IMR-90 (cell line): ENCODE data around the gene ABCA5. TPM values are rescaled to one million over a fixed set of nuclear protein-coding genes. Genes with fewer than 3 reads are reported as not detected.

ENCODE experiments used
- ATAC-seq: fragments of 200-7000 bp; cut with Tn5 transposase; 2 replicates; pipeline ENCODE4 v1.9.1; 2020; ENCODE audit warnings: low read depth, mild to moderate bottlenecking, moderate library complexity
- BruUV-seq: library from RNA; stranded (reverse); fragments of 400-500 nt; replicated peaks from 2 replicates; lab custom pipeline; 2021; lab: Mats Ljungman, UMichigan
- CTCF ChIA-PET: fragments of 300-600 bp; formaldehyde crosslinking; extraction: SDS; loops from one replicate; lab custom pipeline; 2021; ENCODE audit warnings: antibody characterized with exemption; lab: Yijun Ruan, JAX
- POLR2A ChIA-PET: fragments of 300-600 bp; sonication (Branson Sonifier 250); formaldehyde crosslinking; loops from one replicate; lab custom pipeline; 2022; ENCODE audit warnings: antibody characterized with exemption; ENCODE audit not compliant: unreplicated experiment; lab: Charles Lee
- DNase-seq: peaks from one replicate; pipeline ENCODE4 v3.0.0; 2013
- H2AFZ ChIP-seq: replicated peaks from 2 replicates; pipeline ENCODE3; 2013; ENCODE audit warnings: low read length, mild to moderate bottlenecking; ENCODE audit not compliant: poor library complexity
- H2AK5ac ChIP-seq: 2 replicates; pipeline ENCODE4 v1.6.1; 2013; ENCODE audit warnings: low read depth, low read length, inconsistent platforms
- H2AK9ac ChIP-seq: replicated peaks from 2 replicates; pipeline ENCODE3; 2013; ENCODE audit warnings: mild to moderate bottlenecking, low read depth, low read length, moderate library complexity; ENCODE audit not compliant: poor library complexity
- H2BK120ac ChIP-seq: 2 replicates; pipeline ENCODE4 v1.6.1; 2013; ENCODE audit warnings: low read depth, low read length, inconsistent platforms
- H2BK15ac ChIP-seq: 3 replicates; pipeline ENCODE4 v1.6.1; 2013; ENCODE audit warnings: low read depth, low read length, inconsistent platforms
- H2BK20ac ChIP-seq: 2 replicates; pipeline ENCODE4 v1.6.1; 2013; ENCODE audit warnings: low read depth, mild to moderate bottlenecking, inconsistent platforms, low read length, moderate library complexity
- H2BK5ac ChIP-seq: 2 replicates; pipeline ENCODE4 v1.6.1; 2013; ENCODE audit warnings: mild to moderate bottlenecking, low read depth, low read length, inconsistent platforms; ENCODE audit not compliant: poor library complexity, severe bottlenecking
- H3K14ac ChIP-seq: replicated peaks from 2 replicates; pipeline ENCODE4 v1.6.1; 2013; ENCODE audit warnings: low read depth, low read length, inconsistent platforms
- H3K18ac ChIP-seq: 2 replicates; pipeline ENCODE4 v1.6.1; 2013; ENCODE audit warnings: low read depth, low read length, control low read depth
- H3K23ac ChIP-seq: 2 replicates; pipeline ENCODE4 v1.6.1; 2013; ENCODE audit warnings: low read depth, low read length, inconsistent platforms
- H3K27ac ChIP-seq: 2 replicates; pipeline ENCODE4 v1.5.1; 2013; ENCODE audit warnings: mild to moderate bottlenecking, control low read depth, low read length; ENCODE audit not compliant: insufficient read depth
- H3K27me3 ChIP-seq: 2 replicates; pipeline ENCODE4 v1.6.1; 2013; ENCODE audit warnings: low read length; ENCODE audit not compliant: control insufficient read depth, insufficient read depth
- H3K36me3 ChIP-seq: 2 replicates; pipeline ENCODE4 v1.6.1; 2013; ENCODE audit warnings: low read length, mixed read lengths; ENCODE audit not compliant: control insufficient read depth, insufficient read depth
- H3K4ac ChIP-seq: 2 replicates; pipeline ENCODE4 v1.6.1; 2013; ENCODE audit warnings: low read depth, low read length, inconsistent platforms
- H3K4me1 ChIP-seq: 2 replicates; pipeline ENCODE4 v1.6.1; 2013; ENCODE audit warnings: low read length, mixed read lengths; ENCODE audit not compliant: control insufficient read depth, insufficient read depth
- H3K4me2 ChIP-seq: 2 replicates; pipeline ENCODE4 v1.6.1; 2013; ENCODE audit warnings: low read depth, mild to moderate bottlenecking, control low read depth, low read length, moderate library complexity
- H3K4me3 ChIP-seq: 2 replicates; pipeline ENCODE4 v1.5.1; 2013; ENCODE audit warnings: low read depth, mild to moderate bottlenecking, control low read depth, low read length, moderate library complexity; ENCODE audit not compliant: insufficient read depth
- H3K56ac ChIP-seq: 2 replicates; pipeline ENCODE4 v1.6.1; 2013; ENCODE audit warnings: low read length, inconsistent platforms; ENCODE audit not compliant: insufficient read depth; ENCODE audit errors: extremely low read depth
- H3K79me1 ChIP-seq, 2 experiments: 2 replicates each; pipeline ENCODE4 v1.6.1; 2013; ENCODE audit warnings: low read length in 2 of 2, inconsistent platforms in 1 of 2, low read depth in 1 of 2
- H3K9ac ChIP-seq: 2 replicates; pipeline ENCODE4 v1.6.1; 2013; ENCODE audit warnings: low read depth, low read length, control low read depth
- H3K9me1 ChIP-seq: 2 replicates; pipeline ENCODE4 v1.6.1; 2013; ENCODE audit warnings: low read length, inconsistent platforms; ENCODE audit not compliant: insufficient read depth
- H3K9me3 ChIP-seq: 2 replicates; pipeline ENCODE4 v1.6.1; 2013; ENCODE audit warnings: low read length; ENCODE audit not compliant: control insufficient read depth, insufficient read depth
- H4K20me1 ChIP-seq: 2 replicates; pipeline ENCODE4 v1.6.1; 2013; ENCODE audit warnings: low read length, inconsistent platforms; ENCODE audit not compliant: insufficient read depth
- H4K5ac ChIP-seq: 2 replicates; pipeline ENCODE4 v1.6.1; 2013; ENCODE audit warnings: mild to moderate bottlenecking, low read depth, low read length, control low read depth
- H4K8ac ChIP-seq, 2 experiments: 2 replicates each; pipeline ENCODE4 v1.6.1; 2013; ENCODE audit warnings: low read depth in 2 of 2, low read length in 2 of 2, control low read depth in 1 of 2, inconsistent platforms in 1 of 2
- H4K91ac ChIP-seq: 2 replicates; pipeline ENCODE4 v1.6.1; 2013; ENCODE audit warnings: low read depth, low read length, inconsistent platforms; ENCODE audit not compliant: insufficient read depth
- CHD1 ChIP-seq: IDR thresholded peaks from 2 replicates; pipeline ENCODE4 v1.6.1; 2012; ENCODE audit warnings: low read depth, low read length, improper control_type of control experiment
- FOS ChIP-seq: fragments of 150-350 bp; IDR thresholded peaks from 2 replicates; pipeline ENCODE4 v1.6.1; 2016; ENCODE audit warnings: low read depth, low read length
- MAFK ChIP-seq: IDR thresholded peaks from 2 replicates; pipeline ENCODE4 v1.6.1; 2012; ENCODE audit warnings: low read depth, low read length, improper control_type of control experiment
- RCOR1 ChIP-seq: IDR thresholded peaks from 2 replicates; pipeline ENCODE4 v1.6.1; 2012; ENCODE audit warnings: mild to moderate bottlenecking, low read length, improper control_type of control experiment; ENCODE audit not compliant: insufficient replicate concordance
- USF2 ChIP-seq: fragments of 150-350 bp; IDR thresholded peaks from 2 replicates; pipeline ENCODE4 v1.6.1; 2017; ENCODE audit warnings: mild to moderate bottlenecking, antibody characterized with exemption, low read length, low read depth
- WGBS, 2 experiments: methylation state at CpG; one replicate each; pipeline versions ENCODE4 v1.1.5 to v1.1.7; 2013; ENCODE audit warnings: missing lambda C conversion rate in 2 of 2; ENCODE audit not compliant: insufficient read length in 1 of 2; ENCODE audit errors: extremely low coverage in 2 of 2; 5-methylcytosine and 5-hydroxymethylcytosine counted together
- dilution Hi-C: fragments of 300-500 bp; cut with HindIII; formaldehyde crosslinking; loops from one replicate; pipeline ENCODE4 v1.14.3; 2018; ENCODE audit warnings: low sequenced_read_pairs; ENCODE audit not compliant: unreplicated experiment
- in situ Hi-C: fragments of 300-500 bp; cut with MboI; formaldehyde crosslinking; loops from 3 replicates; pipeline ENCODE4 v1.14.3; 2019; ENCODE audit warnings: low sequenced_read_pairs, inconsistent platforms, mixed read lengths
- intact Hi-C: fragments of 100-400 bp; cut with micrococcal nuclease; formaldehyde crosslinking; loops from 2 replicates; pipeline ENCODE4 v1.10.0; 2022
- polyA plus RNA-seq, 3 experiments: library from polyadenylated mRNA; depleted of rRNA; stranded (reverse); fragments of >200 nt; gene quantifications; 2 replicates each; pipeline ENCODE4 v1.2.3, GENCODE V29; 2012; ENCODE audit warnings: low replicate concordance in 1 of 3
- total RNA-seq: library from RNA; depleted of rRNA; stranded (reverse); fragments of >200 nt; gene quantifications from 2 replicates; pipeline ENCODE4 v1.2.3, GENCODE V29; 2012

Gene ABCA5
- total and polyA plus RNA-seq, 2 of the 4 experiments (the other 2 are of a cell fraction), result 1.3 to 2.3 TPM

- BruUV-seq, result no TSS peak
- in situ Hi-C loops, result no loop called here
- CTCF ChIA-PET, result no interaction called here
Measured at GRCh38 chr17:69284646-69285045, 42.3 kb downstream of the ABCA5 start.

More at GRCh38 chr17:69284646-69285045, 42.3 kb downstream of the ABCA5 start:
- Histone ChIP-seq H3K56ac (no peak overlapping the region), H4K8ac (no peak overlapping the region), H2BK5ac (no peak overlapping the region), H3K36me3 (no peaks in the 10 kb centered on the region), H3K9me1 (no peaks in the 10 kb centered on the region), H2BK120ac (no peak overlapping the region), H3K4me1 (0 out of 2 replicates have a peak, but pooled peaks cover 1% of the 10 kb centered on the region), H4K20me1 (no peaks in the 10 kb centered on the region), H3K4me2 (no peak overlapping the region), H2BK20ac (no peak overlapping the region), H3K79me1 (no peaks in the 10 kb centered on the region), H3K14ac (no peak overlapping the region), H2AK9ac (no peak overlapping the region), H2BK15ac (no peak overlapping the region), H3K4ac (no peak overlapping the region), H2AFZ (no peak overlapping the region), H3K9ac (no peak overlapping the region), H4K91ac (no peak overlapping the region), H3K27me3 (no peaks in the 10 kb centered on the region), H2AK5ac (no peak overlapping the region), H3K4me3 (no peak overlapping the region), H3K23ac (no peak overlapping the region), H3K9me3 (no peaks in the 10 kb centered on the region), H3K18ac (no peak overlapping the region), H4K5ac (no peak overlapping the region), H3K27ac (no peak overlapping the region)
- DNase-seq, result no peak
- intact Hi-C loops (no loop called here), dilution Hi-C loops (no loop called here)
- POLR2A ChIA-PET, result no interaction called here
- no peak for TF ChIP-seq FOS
- no peak for TF ChIP-seq USF2
- peak; percentile 57 for TF ChIP-seq MAFK
- TF ChIP-seq CHD1, result no peak
- TF ChIP-seq RCOR1, result no peak
- WGBS, 2 experiments, result no CpG with 5 or more reads among the region's 2 CpGs
- ATAC-seq, result no peak
